ENCODE results near the gene AGAP1. TPM values are rescaled to one million over a fixed set of nuclear protein-coding genes. Genes with fewer than 3 reads are reported as not detected.
A peak's percentile ranks its signal among the peaks of the same experiment; 100 is the strongest.

The AGAP1 gene
- total RNA-seq, 1 experiment from 2014 or later: 25.8 TPM

DNA sequence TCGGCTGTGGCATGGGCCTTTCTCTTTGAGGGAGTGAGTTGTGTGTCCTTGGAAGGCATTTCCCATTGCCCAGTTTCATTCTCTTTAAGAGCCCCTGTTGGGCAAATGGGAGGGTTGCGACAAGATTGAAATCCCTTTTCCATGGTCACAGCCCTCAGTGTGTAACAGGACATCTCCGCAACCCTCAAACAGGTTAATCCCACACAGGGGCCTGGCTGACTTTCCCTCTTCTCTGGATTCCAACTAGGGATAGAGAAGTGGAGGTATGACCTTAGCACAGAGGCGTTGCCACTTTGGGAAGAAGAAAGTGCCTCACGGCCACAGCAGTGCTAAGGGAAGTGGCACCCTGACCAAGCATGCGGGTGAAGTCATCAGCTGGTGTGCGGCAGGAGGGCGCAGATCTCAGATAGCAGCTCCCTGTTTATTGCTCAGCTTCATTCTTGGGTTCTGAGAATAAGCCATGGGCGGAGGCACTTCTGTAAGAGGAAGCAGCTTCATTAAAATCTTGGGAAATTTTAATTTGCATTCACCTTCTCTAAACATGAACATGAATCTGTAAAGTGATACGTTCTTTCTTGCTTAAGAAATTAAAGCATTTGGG is 417.9 kb downstream of the AGAP1 start:
- Histone ChIP-seq H3K79me2 (ENCODE audit: insufficient read depth, low read length) (no peaks in the 10 kb centered on the region), H4K8ac (replicated peaks; ENCODE audit: insufficient read length, low read depth, low read length) (no peak overlapping the region), H3K79me1 (ENCODE audit: insufficient read depth, low read depth, low read length, poor library complexity, severe bottlenecking) (no peaks in the 10 kb centered on the region), H3K9me3 (ENCODE audit: control insufficient read depth, low read depth, low read length) (no peaks in the 10 kb centered on the region), H2BK20ac (ENCODE audit: low read depth, low read length, poor library complexity, severe bottlenecking) (no peak overlapping the region), H2AFZ (ENCODE audit: low read length) (no peak overlapping the region), H4K20me1 (ENCODE audit: control insufficient read depth, insufficient read depth, insufficient read length) (no peaks in the 10 kb centered on the region), H3K4me1 (ENCODE audit: insufficient read depth, low read length) (no peaks in the 10 kb centered on the region; the same call in 1 of the 2 replicates), H3K27me3 (ENCODE audit: insufficient read depth, low read length) (no peaks in the 10 kb centered on the region), H4K5ac (ENCODE audit: insufficient read length, low read depth, low read length) (no peak overlapping the region), H2BK5ac (ENCODE audit: insufficient read length, low read length) (peak overlapping the region; percentile 31), H3K4ac (ENCODE audit: low read depth, low read length) (no peak overlapping the region), H3K56ac (ENCODE audit: insufficient read length, low read depth, low read length) (no peak overlapping the region), H3K18ac (ENCODE audit: insufficient read length, low read depth, low read length) (no peak overlapping the region), H2BK12ac (ENCODE audit: insufficient read length, low read depth, low read length) (no peak overlapping the region), H3K14ac (ENCODE audit: insufficient read depth, low read length) (no peak overlapping the region), H2BK120ac (ENCODE audit: low read depth, low read length, poor library complexity, severe bottlenecking) (no peak overlapping the region), H3K23ac (ENCODE audit: insufficient read length, low read depth, low read length) (no peak overlapping the region), H3K27ac (ENCODE audit: insufficient read length, low read depth, low read length) (no peak overlapping the region), H2AK5ac (ENCODE audit: insufficient read length, low read length) (no peak overlapping the region), H3K23me2 (ENCODE audit: insufficient read length, low read depth, low read length, poor library complexity, severe bottlenecking) (no peaks in the 10 kb centered on the region), H3T11ph (ENCODE audit: low read length) (no peak overlapping the region), H3K4me2 (ENCODE audit: insufficient read depth, insufficient read length, low read length) (no peak overlapping the region), H4K91ac (ENCODE audit: insufficient read length, low read depth, low read length) (no peak overlapping the region), H2BK15ac (ENCODE audit: low read depth, low read length) (no peak overlapping the region), H3K9ac (ENCODE audit: extremely low read depth, insufficient read length, low read length) (no peak overlapping the region)
- peaks cover 5 to 8% of the 10 kb centered on the region in 2 experiments for H3K4me1 Mint-ChIP-seq
- H3K27me3 Mint-ChIP-seq (ENCODE audit: low read depth): no peaks in the 10 kb centered on the region
- no peak overlapping the region for H3K27ac Mint-ChIP-seq
- H3K36me3 Mint-ChIP-seq (ENCODE audit: insufficient read depth in 1 of 3, low read depth in 3 of 3): peaks cover 16 to 26% (median 18%) of the 10 kb centered on the region in 3 experiments
- no peak overlapping the region for H3K4me3 Mint-ChIP-seq
- WGBS (ENCODE audit: extremely low coverage, insufficient read length, low lambda C conversion rate): no CpG with 5 or more reads among the region's 10 CpGs
- no peak for TF ChIP-seq CTCF (conservative IDR thresholded peaks at IDR 0.05)
- H3K9me3 Mint-ChIP-seq: no peaks in the 10 kb centered on the region
- DNase-seq: no peak

All from H9 (cell line).